22Rv1 (cell line): ENCODE measurements around the gene GOLGA6L9.
"Not testable (repeated sequence)": the region's sequence is repeated elsewhere in the genome, so short reads cannot be mapped to it uniquely, and the experiment has no call there.

Experiments
- ZFX ChIP-seq: fragments of 450-650 bp; IDR thresholded peaks from 2 replicates; pipeline ENCODE4 v1.6.1; 2017; ENCODE audit warnings: antibody characterized with exemption, borderline replicate concordance
- TF ChIP-seq, protein P1 (sequence below): fragments of 450-650 bp; IDR thresholded peaks from 2 replicates; pipeline ENCODE4 v1.5.1; 2017; ENCODE audit warnings: mild to moderate bottlenecking

DNA sequence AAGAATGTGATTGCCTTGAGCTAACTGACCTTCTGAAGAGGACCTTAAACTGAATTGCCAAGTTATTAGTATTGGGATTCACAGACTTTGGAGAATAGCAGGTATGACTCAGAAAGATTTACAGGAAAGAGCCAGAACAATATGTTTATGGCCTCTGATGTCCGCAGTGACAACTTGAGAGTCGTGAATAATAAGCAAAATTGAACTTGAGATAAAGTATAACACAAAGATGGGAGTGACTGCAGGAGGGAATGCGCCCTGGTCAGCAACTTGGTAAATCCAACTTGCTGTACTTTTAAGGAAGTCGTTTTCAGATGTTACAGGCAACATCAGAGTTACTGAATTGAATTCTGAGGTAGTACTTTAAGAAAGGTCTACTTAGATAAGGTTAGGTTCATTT is 19.3 kb upstream of the GOLGA6L9 start:
- TF ChIP-seq, protein P1, sequence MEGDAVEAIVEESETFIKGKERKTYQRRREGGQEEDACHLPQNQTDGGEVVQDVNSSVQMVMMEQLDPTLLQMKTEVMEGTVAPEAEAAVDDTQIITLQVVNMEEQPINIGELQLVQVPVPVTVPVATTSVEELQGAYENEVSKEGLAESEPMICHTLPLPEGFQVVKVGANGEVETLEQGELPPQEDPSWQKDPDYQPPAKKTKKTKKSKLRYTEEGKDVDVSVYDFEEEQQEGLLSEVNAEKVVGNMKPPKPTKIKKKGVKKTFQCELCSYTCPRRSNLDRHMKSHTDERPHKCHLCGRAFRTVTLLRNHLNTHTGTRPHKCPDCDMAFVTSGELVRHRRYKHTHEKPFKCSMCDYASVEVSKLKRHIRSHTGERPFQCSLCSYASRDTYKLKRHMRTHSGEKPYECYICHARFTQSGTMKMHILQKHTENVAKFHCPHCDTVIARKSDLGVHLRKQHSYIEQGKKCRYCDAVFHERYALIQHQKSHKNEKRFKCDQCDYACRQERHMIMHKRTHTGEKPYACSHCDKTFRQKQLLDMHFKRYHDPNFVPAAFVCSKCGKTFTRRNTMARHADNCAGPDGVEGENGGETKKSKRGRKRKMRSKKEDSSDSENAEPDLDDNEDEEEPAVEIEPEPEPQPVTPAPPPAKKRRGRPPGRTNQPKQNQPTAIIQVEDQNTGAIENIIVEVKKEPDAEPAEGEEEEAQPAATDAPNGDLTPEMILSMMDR = not testable (repeated sequence)
- not testable (repeated sequence) for TF ChIP-seq ZFX
